ENCODE measurements around the gene METAP1D. TPM values are rescaled to one million over a fixed set of nuclear protein-coding genes. Genes with fewer than 3 reads are reported as not detected.
"Not testable (repeated sequence)": the region's sequence is repeated elsewhere in the genome, so short reads cannot be mapped to it uniquely, and the experiment has no call there.

Gene METAP1D
- polyA plus RNA-seq, 6 donors from 2014 or later = 2.5 to 5.2 (median 4.1) TPM

GRCh38 chr2:172113617-172114016, 113.9 kb downstream of the METAP1D start:
- peaks cover 0 to 2% of the 10 kb centered on the region in 2 donors for H3K36me3 Mint-ChIP-seq
- H3K27ac Mint-ChIP-seq = no peak overlapping the region
- DNase-seq = no peak
- no peak overlapping the region for H3K4me3 Mint-ChIP-seq
- peaks cover 0 to 6% (median 0%) of the 10 kb centered on the region in 7 donors for H3K9me3 Mint-ChIP-seq
- H3K4me1 Mint-ChIP-seq = peaks cover 7 to 10% (median 8%) of the 10 kb centered on the region in 3 donors
- H3K27me3 Mint-ChIP-seq = peaks cover 46 to 55% (median 53%) of the 10 kb centered on the region in 3 donors
- ATAC-seq (ENCODE audit: low read depth in 2 of 2) = no peak

DNA sequence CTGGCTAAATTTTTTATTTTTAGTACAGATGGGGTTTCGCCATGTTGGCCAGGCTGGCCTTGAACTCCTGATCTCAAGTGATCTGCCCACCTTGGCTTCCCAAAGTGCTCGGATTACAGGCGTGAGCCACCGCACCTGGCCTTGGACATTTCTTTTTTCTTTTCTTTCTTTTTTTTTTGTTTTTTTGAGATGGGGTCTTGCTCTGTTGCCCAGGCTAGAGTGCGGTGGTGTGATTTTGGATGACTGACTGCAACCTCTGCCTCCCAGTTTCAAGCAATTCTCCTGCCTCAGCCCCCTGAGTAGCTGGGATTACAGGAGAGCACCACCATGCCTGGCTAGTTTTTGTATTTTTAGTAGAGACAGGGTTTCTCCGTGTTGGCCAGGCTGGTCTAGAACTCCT, 114.4 kb downstream of the METAP1D start:
- H3K27ac Mint-ChIP-seq; H3K4me3 Mint-ChIP-seq; H3K9me3 Mint-ChIP-seq; DNase-seq; H3K4me1 Mint-ChIP-seq; ATAC-seq (ENCODE audit: low read depth in 2 of 2); H3K36me3 Mint-ChIP-seq: not testable (repeated sequence)
- H3K27me3 Mint-ChIP-seq = peaks cover 48 to 59% (median 53%) of the 10 kb centered on the region in 3 donors

GRCh38 chr2:172114579-172114978, 114.8 kb downstream of the METAP1D start:
- Mint-ChIP-seq H3K36me3 (no peaks in the 10 kb centered on the region), H3K4me3 (no peak overlapping the region), H3K27ac (peak overlapping the region in 1 of 6 donors; percentile 54), H3K27me3 (peaks cover 46 to 59% (median 50%) of the 10 kb centered on the region in 3 donors), H3K4me1 (peaks cover 2 to 7% (median 5%) of the 10 kb centered on the region in 3 donors), H3K9me3 (peaks cover 0 to 2% (median 0%) of the 10 kb centered on the region in 7 donors)
- ATAC-seq (ENCODE audit: low read depth in 2 of 2) (no peak), DNase-seq (no peak)

DNA sequence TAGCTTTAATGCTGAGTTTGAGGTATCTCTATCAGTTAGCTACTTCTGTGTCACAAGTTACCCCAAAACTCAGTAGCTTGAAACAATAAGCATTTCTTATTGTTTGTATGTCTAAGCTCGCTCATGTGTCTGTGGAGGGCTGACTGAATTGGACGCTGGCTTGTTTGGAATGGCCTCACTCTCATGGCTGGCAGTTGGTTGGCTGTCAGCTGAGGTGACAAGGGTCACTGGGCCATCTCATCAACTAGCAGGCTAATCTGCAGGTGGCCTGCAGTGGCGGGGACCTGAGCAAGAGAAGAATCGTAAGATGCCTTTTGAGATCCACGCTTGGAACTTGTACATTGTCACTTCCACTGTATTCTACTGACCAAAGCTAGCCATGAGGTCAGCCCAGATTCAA, 116.4 kb downstream of the METAP1D start:
- no peak overlapping the region for H3K27ac Mint-ChIP-seq
- DNase-seq (no peak), ATAC-seq (ENCODE audit: low read depth in 2 of 2) (no peak)
- no peaks in the 10 kb centered on the region for H3K9me3 Mint-ChIP-seq
- H3K36me3 Mint-ChIP-seq = no peaks in the 10 kb centered on the region
- H3K4me1 Mint-ChIP-seq = no peaks in the 10 kb centered on the region
- H3K27me3 Mint-ChIP-seq = peaks cover 43 to 53% (median 44%) of the 10 kb centered on the region in 3 donors
- no peak overlapping the region for H3K4me3 Mint-ChIP-seq

GRCh38 chr2:172119089-172119488, 119.3 kb downstream of the METAP1D start:
- H3K9me3 Mint-ChIP-seq = no peaks in the 10 kb centered on the region
- DNase-seq (no peak), ATAC-seq (ENCODE audit: low read depth in 2 of 2) (no peak)
- H3K27me3 Mint-ChIP-seq = peaks cover 30 to 36% (median 35%) of the 10 kb centered on the region in 3 donors
- H3K36me3 Mint-ChIP-seq = no peaks in the 10 kb centered on the region
- no peaks in the 10 kb centered on the region for H3K4me1 Mint-ChIP-seq
- no peak overlapping the region for H3K4me3 Mint-ChIP-seq
- H3K27ac Mint-ChIP-seq = no peak overlapping the region

GRCh38 chr2:172120118-172120517, 120.4 kb downstream of the METAP1D start:
- Mint-ChIP-seq H3K9me3 (peaks cover 0 to 2% (median 0%) of the 10 kb centered on the region in 7 donors), H3K4me1 (no peaks in the 10 kb centered on the region), H3K27ac (no peak overlapping the region), H3K36me3 (no peaks in the 10 kb centered on the region), H3K4me3 (no peak overlapping the region), H3K27me3 (peaks cover 20 to 31% (median 27%) of the 10 kb centered on the region in 3 donors)
- DNase-seq (no peak), ATAC-seq (ENCODE audit: low read depth in 2 of 2) (no peak)

DNA sequence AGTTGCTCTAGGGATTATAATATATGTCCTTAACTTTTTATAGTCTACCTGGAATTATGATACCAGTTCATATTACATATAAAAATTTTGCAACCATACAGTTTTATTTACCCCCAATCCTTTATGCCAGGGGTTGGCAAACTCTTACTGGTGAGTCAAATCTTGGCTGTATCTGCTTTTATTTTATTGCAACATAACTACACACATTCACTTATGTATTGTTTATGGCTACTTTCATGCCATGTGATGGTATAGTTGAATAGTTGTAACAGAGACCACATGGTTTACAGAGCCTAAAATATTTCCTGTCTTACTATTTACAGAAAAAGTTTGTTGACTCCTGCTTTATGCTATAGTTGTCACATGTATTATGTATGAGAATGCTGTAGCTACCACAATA, 128.7 kb downstream of the METAP1D start:
- H3K27me3 Mint-ChIP-seq = peaks cover 10 to 22% (median 10%) of the 10 kb centered on the region in 3 donors
- ATAC-seq (ENCODE audit: low read depth in 2 of 2) (no peak), DNase-seq (no peak)
- H3K4me1 Mint-ChIP-seq = no peaks in the 10 kb centered on the region
- H3K36me3 Mint-ChIP-seq = no peaks in the 10 kb centered on the region
- H3K9me3 Mint-ChIP-seq = peaks cover 0 to 21% (median 6%) of the 10 kb centered on the region in 7 donors
- no peak overlapping the region for H3K27ac Mint-ChIP-seq
- no peak overlapping the region for H3K4me3 Mint-ChIP-seq

GRCh38 chr2:172129404-172129803, 129.7 kb downstream of the METAP1D start:
- H3K36me3 Mint-ChIP-seq = no peaks in the 10 kb centered on the region
- no peak overlapping the region for H3K27ac Mint-ChIP-seq
- H3K9me3 Mint-ChIP-seq = peaks cover 0 to 21% (median 6%) of the 10 kb centered on the region in 7 donors
- no peak overlapping the region for H3K4me3 Mint-ChIP-seq
- H3K27me3 Mint-ChIP-seq = peaks cover 5 to 26% (median 15%) of the 10 kb centered on the region in 3 donors
- ATAC-seq (ENCODE audit: low read depth in 2 of 2) (no peak), DNase-seq (no peak)
- no peaks in the 10 kb centered on the region for H3K4me1 Mint-ChIP-seq

Other genes with a start within 250 kb of the METAP1D start
- 10 to 100 TPM in 3 of 6 donors, 1 to 10 TPM in 3; 2.2 to 12.7 (median 10.0) TPM for gene SLC25A12, start 105.7 kb upstream of the METAP1D start, polyA plus RNA-seq (ENCODE audit: low read depth in 6 of 6)
- gene HAT1, start 77.5 kb upstream of the METAP1D start, polyA plus RNA-seq (ENCODE audit: low read depth in 6 of 6) = 100 to 1,000 TPM in 1 of 6 donors, 10 to 100 TPM in 5; 68.9 to 128 (median 75.4) TPM
- not detected for gene DLX1, start 85.6 kb downstream of the METAP1D start, polyA plus RNA-seq (ENCODE audit: low read depth in 6 of 6)
- not detected for gene DLX2, start 102.9 kb downstream of the METAP1D start, polyA plus RNA-seq (ENCODE audit: low read depth in 6 of 6)